Adrenal gland (tissue), 5 donors: ENCODE data around the gene HTR4.

Source experiments
- POLR2A ChIP-seq, 2 donors: fragments of 450-650 bp; IDR thresholded peaks; one replicate each; pipeline ENCODE4 v1.6.1; 2017; ENCODE audit warnings: antibody characterized with exemption in 2 of 2, mild to moderate bottlenecking in 2 of 2, moderate library complexity in 1 of 2
- TF ChIP-seq, protein P1 (sequence below), 6 experiments: fragments of 450-650 bp in 4 of 6; fragments of 200-600 bp in 2 of 6; sonication (generic) in 1 of 6; IDR thresholded peaks; 1 replicate in 5 of 6; 2 replicates in 1 of 6; pipeline versions ENCODE4 v1.5.1 to v1.8.0; 2016 to 2021; ENCODE audit warnings: antibody characterized with exemption in 6 of 6, mild to moderate bottlenecking in 2 of 6, moderate library complexity in 1 of 6
- donor health status: DM: no; HTN: no; CAD: no.

DNA sequence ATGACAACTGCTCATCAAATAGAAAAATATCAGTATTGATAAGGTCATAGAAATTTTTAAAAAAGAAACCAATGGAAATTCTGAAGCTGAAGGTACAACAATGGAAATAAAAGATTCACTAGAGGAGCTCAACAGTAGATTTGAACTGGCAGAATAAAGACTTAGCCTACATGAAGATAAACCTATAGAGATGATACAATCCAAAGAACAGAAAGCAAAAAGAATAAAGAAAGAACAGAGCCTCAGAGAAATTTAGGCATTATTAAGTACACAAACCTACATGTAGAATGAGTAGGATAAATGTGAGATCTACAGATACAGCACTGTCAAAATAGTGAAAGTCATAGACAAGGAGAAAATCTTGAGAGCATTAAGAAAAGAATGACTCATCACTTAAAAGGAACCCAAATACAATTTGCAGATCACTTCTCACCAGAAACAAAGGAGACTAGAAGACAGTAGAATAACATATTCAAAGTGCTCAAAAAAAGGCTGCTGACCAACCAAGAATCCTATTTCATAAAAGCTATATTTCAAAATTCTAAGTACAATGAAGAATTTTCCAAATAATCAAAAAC is 47.8 kb upstream of the HTR4 start:
- TF ChIP-seq, protein P1, sequence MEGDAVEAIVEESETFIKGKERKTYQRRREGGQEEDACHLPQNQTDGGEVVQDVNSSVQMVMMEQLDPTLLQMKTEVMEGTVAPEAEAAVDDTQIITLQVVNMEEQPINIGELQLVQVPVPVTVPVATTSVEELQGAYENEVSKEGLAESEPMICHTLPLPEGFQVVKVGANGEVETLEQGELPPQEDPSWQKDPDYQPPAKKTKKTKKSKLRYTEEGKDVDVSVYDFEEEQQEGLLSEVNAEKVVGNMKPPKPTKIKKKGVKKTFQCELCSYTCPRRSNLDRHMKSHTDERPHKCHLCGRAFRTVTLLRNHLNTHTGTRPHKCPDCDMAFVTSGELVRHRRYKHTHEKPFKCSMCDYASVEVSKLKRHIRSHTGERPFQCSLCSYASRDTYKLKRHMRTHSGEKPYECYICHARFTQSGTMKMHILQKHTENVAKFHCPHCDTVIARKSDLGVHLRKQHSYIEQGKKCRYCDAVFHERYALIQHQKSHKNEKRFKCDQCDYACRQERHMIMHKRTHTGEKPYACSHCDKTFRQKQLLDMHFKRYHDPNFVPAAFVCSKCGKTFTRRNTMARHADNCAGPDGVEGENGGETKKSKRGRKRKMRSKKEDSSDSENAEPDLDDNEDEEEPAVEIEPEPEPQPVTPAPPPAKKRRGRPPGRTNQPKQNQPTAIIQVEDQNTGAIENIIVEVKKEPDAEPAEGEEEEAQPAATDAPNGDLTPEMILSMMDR (IDR thresholded peaks at IDR 0.05), result no peak
- TF ChIP-seq POLR2A (IDR thresholded peaks at IDR 0.05), result no peak
